Breast epithelium (tissue), 3 donors: Measurements from ENCODE around the gene HNF4A.

ENCODE experiments used
- CTCF ChIP-seq, 3 donors: fragments of 450-650 bp; IDR thresholded peaks; one replicate each; pipeline ENCODE4 v1.5.1; 2016 to 2017; ENCODE audit warnings: antibody characterized with exemption in 3 of 3, mild to moderate bottlenecking in 3 of 3, moderate library complexity in 3 of 3
- POLR2A ChIP-seq: fragments of 450-650 bp; IDR thresholded peaks from one replicate; pipeline ENCODE4 v1.6.1; 2016; ENCODE audit warnings: antibody characterized with exemption, mild to moderate bottlenecking, moderate library complexity
- POLR2AphosphoS5 ChIP-seq, 3 donors: sonication (generic); formaldehyde crosslinking; IDR thresholded peaks; one replicate each; pipeline ENCODE4 v1.6.1; 2017; ENCODE audit warnings: antibody characterized with exemption in 3 of 3

GRCh38 chr20:44461142-44461802 lies 105.8 kb downstream of the HNF4A start:
- TF ChIP-seq POLR2AphosphoS5 (IDR thresholded peaks at IDR 0.05) (no peak), CTCF (IDR thresholded peaks at IDR 0.05) (no peak), POLR2A (no peak)
